ENCODE results near the gene NRL.

Gene NRL

DNA sequence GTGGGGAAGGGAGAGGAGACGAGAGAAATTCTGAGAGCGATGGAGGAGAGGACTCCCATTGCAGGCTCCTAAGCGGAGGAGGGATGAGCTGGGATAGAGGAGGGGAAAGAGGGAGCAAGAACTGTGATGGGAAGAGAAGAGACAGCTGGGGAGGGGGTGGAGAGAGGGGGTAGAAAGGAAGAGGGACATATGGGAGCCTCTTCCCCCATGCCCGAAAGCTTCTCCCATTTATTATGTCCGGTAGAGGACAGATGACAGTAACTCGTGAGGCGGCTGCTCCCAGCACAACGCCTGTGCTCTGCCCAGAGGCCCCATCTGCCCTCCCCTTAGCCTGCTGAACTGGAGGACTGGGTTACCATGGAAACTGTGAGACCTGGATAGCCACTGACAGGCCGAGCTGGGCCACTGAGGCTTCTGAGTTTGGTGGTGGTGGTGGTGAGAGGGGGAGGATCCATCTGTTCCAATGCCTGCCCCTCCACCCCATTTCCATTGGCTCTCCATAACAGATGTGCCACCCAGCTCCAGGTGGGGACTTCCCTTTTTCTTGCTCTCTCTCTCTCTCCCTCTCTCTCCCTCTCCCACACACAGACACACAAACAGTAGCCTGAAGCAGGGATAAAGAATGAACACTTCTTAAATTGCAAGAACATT is 35.1 kb downstream of the NRL start:
- no peak for DNase-seq (ENCODE audit: low spot score)
- in situ Hi-C loops (cut with MboI; ENCODE audit: low sequenced_read_pairs, unreplicated experiment): no loop called here
- TF ChIP-seq, protein P1, sequence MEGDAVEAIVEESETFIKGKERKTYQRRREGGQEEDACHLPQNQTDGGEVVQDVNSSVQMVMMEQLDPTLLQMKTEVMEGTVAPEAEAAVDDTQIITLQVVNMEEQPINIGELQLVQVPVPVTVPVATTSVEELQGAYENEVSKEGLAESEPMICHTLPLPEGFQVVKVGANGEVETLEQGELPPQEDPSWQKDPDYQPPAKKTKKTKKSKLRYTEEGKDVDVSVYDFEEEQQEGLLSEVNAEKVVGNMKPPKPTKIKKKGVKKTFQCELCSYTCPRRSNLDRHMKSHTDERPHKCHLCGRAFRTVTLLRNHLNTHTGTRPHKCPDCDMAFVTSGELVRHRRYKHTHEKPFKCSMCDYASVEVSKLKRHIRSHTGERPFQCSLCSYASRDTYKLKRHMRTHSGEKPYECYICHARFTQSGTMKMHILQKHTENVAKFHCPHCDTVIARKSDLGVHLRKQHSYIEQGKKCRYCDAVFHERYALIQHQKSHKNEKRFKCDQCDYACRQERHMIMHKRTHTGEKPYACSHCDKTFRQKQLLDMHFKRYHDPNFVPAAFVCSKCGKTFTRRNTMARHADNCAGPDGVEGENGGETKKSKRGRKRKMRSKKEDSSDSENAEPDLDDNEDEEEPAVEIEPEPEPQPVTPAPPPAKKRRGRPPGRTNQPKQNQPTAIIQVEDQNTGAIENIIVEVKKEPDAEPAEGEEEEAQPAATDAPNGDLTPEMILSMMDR (IDR thresholded peaks at IDR 0.05; ENCODE audit: borderline replicate concordance, control extremely low read depth, extremely low read depth, insufficient read depth, missing control alignments): no peak

DNA sequence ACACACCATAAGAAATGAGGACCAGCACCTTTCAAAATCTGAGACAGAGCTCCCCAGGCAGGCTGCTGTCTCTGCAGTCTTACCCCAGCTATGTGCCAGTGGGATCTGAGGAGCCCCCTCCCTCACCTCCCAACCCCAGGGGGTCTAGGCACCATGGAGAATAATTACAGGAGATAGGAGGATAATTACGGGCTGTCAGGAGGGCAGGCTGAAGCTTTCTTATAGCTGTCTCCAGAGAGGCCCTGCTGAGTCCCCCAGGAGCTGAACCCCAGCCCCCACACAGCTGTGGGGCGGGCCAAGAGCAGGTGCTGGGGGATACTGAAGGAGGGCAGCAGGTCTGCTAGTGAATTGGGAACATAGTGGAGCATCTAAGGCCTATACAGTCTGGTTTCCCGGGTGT is 36.6 kb downstream of the NRL start:
- DNase-seq (ENCODE audit: low spot score): no peak
- in situ Hi-C loops (cut with MboI; ENCODE audit: low sequenced_read_pairs, unreplicated experiment): no loop called here
- TF ChIP-seq, protein P1 (IDR thresholded peaks at IDR 0.05; ENCODE audit: borderline replicate concordance, control extremely low read depth, extremely low read depth, insufficient read depth, missing control alignments): no peak

DNA sequence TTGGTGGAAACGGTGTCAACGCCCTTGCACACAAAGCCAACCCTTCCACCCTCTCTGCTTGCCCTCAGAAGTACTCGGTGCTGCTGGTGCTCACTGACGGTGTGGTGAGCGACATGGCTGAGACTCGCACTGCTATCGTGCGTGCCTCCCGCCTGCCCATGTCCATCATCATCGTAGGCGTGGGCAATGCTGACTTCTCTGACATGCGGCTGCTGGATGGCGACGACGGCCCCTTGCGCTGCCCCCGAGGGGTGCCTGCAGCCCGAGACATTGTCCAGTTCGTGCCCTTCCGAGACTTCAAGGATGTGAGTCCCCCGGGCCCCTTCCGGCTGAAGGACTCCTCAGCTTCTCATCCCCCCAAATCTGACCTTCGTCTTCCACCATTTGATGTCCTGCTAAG is 37.7 kb downstream of the NRL start:
- no peak for DNase-seq (ENCODE audit: low spot score)
- TF ChIP-seq, protein P1 (IDR thresholded peaks at IDR 0.05; ENCODE audit: borderline replicate concordance, control extremely low read depth, extremely low read depth, insufficient read depth, missing control alignments): no peak
- in situ Hi-C loops (cut with MboI; ENCODE audit: low sequenced_read_pairs, unreplicated experiment): no loop called here

DNA sequence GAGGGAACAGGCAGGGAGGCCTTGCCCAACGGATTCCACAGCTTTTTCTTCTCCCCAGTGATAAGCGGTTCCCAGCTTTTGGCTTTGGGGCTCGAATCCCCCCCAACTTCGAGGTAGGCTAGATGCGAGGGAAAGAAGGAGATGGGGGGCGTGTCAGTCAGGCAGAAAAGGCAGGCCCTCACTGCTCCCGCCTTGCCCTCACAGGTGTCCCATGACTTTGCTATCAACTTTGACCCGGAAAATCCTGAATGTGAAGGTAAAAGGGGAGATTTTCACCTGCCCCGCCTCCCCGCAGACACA is 38.5 kb downstream of the NRL start:
- DNase-seq (ENCODE audit: low spot score): no peak
- TF ChIP-seq, protein P1 (IDR thresholded peaks at IDR 0.05; ENCODE audit: borderline replicate concordance, control extremely low read depth, extremely low read depth, insufficient read depth, missing control alignments): no peak
- in situ Hi-C loops (cut with MboI; ENCODE audit: low sequenced_read_pairs, unreplicated experiment): no loop called here

DNA sequence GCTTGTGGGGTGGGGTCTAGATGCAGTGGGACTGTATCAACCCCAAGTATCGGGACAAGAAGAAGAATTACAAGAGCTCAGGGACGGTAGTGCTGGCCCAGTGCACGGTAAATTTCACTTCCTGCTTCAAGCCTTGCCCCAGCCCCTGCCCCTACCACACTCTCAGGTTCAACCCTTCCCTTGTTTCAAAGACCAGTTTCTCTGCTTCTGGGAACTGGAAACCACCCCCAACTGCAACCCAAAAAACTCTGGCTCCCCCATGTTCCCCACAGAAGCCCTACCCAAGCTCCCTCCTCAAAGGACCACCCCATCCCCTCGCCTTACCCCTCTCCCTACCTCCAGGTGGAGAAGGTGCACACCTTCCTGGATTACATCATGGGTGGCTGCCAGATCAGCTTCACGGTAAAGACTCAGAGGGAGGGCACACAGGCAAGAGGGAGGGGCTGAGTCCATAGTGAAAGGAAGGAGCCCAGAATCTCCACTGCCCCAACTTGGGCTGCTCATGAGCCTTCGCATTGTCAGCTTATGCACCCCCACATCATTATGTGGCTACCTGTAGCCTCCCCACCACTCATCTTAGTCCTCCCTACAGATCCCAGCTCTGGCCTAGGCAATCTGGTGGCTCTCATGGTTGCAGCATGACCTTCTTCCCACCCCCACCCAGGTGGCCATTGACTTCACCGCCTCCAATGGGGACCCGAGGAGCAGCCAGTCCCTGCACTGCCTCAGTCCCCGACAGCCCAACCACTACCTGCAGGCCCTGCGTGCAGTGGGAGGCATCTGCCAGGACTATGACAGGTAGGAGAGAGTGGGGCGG is 39.1 kb downstream of the NRL start:
- peak; percentile 63 for DNase-seq (ENCODE audit: low spot score)
- in situ Hi-C loops (cut with MboI; ENCODE audit: low sequenced_read_pairs, unreplicated experiment): no loop called here
- TF ChIP-seq, protein P1 (IDR thresholded peaks at IDR 0.05; ENCODE audit: borderline replicate concordance, control extremely low read depth, extremely low read depth, insufficient read depth, missing control alignments): no peak

DNA sequence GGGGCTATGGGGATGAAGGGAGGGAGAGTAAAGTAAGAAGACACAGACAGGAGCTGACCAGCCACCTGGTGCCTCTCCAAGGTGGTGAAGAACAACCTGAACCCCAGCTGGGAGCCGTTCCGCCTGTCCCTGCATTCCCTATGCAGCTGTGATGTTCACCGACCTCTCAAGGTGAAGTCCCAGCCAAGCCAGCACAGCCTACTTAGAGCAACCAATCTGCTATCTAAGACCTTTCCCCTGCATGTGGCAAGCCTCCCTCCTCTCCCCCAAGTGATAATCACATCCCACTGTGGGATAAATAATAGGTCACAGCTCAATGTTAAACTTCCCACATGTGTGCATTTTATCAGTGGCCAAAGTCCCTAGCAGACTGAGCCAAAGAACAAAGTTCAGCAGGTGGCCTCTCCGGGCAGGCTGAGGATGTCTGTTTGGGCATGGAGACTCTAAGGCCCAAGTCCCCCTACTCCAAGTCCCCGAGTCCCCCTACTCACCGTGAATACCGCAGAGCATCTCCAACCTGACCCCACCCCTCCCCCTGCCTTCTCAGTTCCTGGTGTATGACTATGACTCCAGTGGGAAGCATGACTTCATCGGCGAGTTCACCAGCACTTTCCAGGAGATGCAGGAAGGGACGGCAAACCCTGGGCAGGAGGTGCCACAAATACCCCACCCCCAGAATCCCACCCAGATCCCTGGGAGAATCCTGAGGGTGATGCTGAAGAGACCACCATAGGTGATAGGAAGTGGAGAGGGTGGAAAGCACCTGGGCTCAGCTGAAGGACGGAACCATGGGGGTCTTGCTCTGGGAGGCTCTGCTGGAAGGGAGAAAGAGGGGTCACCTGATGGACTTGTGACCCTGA is 39.9 kb downstream of the NRL start:
- TF ChIP-seq, protein P1 (IDR thresholded peaks at IDR 0.05; ENCODE audit: borderline replicate concordance, control extremely low read depth, extremely low read depth, insufficient read depth, missing control alignments): no peak
- in situ Hi-C loops (cut with MboI; ENCODE audit: low sequenced_read_pairs, unreplicated experiment): no loop called here
- DNase-seq (ENCODE audit: low spot score): no peak

All from GM13976 (cell line).